ENCODE results near the gene SNRNP27.
"Not testable (repeated sequence)": the region's sequence is repeated elsewhere in the genome, so short reads cannot be mapped to it uniquely, and the experiment has no call there.

The SNRNP27 gene

GRCh38 chr2:69893684-69894551, at the start of gene SNRNP27:
SNRNP27 (plus strand) TSS chr2:69893956; CDS start chr2:69893985, 29 bp downstream.
- DNase-seq, result peak; percentile 85

DNA sequence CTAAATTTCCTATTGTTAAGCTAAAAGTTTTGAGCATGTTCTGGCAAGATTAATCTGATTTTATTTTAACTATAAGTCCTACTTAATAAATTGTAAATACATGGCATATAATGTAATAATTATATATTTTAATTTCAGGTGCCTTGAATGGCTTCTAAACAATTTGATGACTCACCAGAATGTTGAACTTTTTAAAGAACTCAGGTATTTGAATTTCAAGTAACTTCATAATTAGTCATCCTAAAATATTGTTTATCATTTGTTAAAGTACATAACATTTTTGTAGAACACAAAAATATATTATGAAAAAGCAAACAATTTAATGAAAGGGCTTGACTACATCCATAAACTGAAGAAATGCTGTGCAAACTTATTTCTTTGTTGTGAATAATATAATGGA, 49.8 kb upstream of the SNRNP27 start:
- DNase-seq, result no peak

GRCh38 chr2:69844560-69844959, 49.2 kb upstream of the SNRNP27 start:
- DNase-seq, result no peak

DNA sequence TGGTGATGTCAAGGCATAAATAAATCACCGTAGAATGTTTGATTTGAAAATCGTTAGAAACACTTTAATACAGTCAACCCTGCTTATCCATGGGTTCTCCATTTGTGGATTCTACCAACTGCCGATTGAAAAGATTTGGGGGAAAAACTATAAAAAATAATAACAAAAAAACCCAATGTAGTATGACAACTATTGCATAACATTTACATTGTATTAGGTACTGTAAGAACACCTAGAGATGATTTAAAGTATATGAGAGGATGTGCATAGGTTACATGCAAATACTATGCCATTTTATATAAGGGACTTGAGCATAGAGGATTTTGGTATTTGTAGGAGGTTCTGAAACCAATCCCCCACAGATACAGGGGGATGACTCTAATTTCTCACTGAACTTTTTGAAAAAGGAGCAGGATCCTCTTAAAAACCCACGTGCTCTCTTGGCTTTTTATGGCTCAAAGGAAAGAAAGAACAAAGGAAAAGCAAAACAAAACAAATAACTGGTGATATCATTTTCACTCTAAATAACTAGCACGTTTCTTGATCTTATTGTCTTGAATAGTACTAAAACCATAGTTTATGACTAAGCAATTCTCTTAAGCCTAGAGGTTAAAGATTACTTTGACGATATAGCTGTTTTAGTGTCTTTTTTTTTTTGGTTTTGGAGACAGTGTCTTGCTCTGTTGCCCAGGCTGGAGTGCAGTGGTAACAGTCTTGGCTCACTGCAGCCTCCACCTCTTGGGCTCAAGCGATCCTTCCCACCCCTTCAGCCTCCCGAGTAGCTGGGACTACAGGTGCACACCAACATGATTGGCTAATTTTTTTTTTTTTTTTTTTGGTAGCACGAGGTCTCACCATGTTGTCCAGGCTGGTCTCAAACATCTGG, 47.3 kb upstream of the SNRNP27 start:
- no peak for DNase-seq

- no peak for DNase-seq
Observed at GRCh38 chr2:69847068-69847828, 46.5 kb upstream of the SNRNP27 start.

- DNase-seq, result no peak
Observed at GRCh38 chr2:69848186-69848790, 45.5 kb upstream of the SNRNP27 start.

DNA sequence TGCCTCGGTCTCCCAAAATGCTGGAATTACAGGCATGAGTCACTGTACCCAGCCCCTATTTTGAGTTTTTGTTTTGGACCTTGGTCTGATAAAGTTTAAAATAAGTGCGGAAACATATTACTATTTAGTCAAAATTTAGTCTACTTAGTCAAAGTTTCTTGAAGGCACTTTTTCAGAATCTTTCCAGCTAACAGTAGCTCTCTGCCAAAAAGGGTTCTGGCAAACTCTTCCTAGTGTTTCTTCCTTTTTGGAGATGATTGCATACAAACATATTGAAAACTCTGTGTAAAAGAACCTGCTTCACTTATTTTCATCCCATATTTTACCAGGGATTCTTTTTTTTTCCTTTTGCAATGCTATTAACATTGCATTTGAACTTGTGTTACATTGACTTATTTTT, 35.5 kb upstream of the SNRNP27 start:
- DNase-seq, result no peak

DNA sequence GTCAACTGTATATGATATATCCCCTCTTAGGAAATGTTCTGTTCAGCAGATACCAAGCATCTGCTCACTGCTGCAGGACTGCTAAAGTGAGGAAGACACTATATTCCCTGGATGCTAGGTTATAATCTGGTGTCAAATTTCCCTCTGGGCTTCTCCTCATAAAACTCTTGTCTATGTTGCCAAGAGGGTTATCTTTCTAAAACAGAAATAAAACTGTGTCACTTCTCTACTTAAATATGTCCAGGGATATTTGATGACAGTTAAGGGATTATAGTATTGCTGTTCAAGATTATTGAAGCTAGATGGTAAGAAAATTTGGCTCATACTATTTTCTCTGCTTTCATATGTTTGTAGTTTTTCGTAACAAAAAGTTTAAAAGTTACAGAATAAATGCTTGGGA, 30.5 kb upstream of the SNRNP27 start:
- no peak for DNase-seq

- DNase-seq, result no peak
Observed at GRCh38 chr2:69888451-69888850, 5.3 kb upstream of the SNRNP27 start.

GRCh38 chr2:69889302-69889701, 4.5 kb upstream of the SNRNP27 start:
- no peak for DNase-seq

DNA sequence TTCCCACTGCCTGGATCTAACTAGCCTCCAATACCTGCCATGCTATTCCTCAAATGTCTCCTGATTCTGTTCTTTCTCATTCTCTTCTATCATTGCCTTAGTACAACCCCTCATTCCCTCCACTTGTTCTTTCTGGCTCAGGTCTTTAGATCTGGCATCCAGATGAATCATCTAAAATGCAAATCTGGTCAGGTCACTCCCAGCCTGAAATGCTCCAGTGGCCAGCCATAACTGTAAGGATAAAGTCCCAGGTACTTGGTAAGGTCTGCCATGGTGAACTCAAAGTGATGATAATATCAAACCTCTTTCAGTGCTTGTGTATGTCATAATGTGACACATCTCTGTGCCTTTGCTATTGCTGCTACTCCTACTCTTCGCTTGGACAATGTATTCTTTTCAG, 2.9 kb upstream of the SNRNP27 start:
- no peak for DNase-seq

DNA sequence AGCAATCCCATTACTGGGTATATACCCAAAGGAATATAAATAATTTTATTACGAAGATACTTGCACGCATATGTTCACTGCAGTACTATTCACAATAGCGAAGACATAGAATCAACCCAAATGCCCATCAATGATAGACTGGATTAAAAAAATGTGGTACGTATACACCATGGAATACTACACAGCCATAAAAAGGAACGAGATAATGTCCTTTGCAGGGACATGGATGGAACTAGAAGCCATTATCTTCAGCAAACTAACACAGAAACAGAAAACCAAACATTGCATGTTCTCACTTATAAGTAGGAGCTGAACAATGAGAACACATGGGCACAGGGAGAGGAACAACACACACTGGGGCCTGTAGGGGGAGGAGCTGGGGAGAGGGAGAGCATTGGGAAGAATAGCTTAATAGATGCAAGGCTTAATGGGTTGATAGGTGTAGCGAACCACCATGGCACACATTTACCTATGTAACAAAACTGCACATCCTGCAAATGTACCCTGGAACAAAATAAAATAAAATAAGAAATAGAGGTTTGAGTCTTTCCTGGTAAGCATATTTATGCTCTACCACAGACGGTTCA, 825 bp upstream of the SNRNP27 start:
- peak; percentile 31 for DNase-seq

GRCh38 chr2:69894737-69895136, 981 bp downstream of the SNRNP27 start:
- not testable (repeated sequence) for DNase-seq

DNA sequence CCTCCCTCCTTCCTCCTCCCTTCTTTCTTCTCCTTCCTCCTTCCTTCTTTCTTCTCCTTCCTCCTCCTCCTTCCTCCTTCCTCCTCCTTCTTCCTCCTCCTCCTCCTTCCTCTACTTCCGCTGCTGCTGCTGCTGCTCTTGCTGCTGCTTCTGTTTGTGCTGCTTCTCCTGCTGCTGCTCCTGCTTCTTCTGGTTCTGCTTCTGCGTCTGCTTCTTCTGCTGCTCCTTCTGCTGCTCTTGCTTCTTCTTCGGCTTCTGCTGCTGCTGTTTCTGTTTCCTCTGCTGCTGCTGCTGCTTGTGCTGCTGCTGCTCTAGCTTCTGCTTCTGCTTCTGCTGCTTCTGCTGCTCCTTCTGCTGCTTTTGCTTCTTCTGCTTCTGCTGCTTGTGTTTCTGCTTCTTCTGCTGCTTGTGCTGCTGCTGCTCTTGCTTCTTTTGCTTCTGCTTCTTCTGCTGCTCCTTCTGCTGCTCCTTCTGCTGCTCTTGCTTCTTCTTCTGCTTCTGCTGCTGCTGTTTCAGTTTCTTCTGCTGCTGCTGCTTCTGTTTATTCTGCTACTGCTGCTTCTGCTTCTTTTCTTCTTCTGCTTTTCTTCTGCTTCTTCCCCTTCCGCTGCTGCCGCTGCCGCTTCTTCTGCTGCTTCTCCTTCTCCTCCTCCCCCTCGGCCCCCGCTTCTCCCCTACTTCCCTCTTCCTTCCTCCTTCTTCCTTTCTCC, 8.6 kb downstream of the SNRNP27 start:
- DNase-seq, result no peak

- no peak for DNase-seq
Observed at GRCh38 chr2:69907216-69907615, 13.5 kb downstream of the SNRNP27 start.

DNA sequence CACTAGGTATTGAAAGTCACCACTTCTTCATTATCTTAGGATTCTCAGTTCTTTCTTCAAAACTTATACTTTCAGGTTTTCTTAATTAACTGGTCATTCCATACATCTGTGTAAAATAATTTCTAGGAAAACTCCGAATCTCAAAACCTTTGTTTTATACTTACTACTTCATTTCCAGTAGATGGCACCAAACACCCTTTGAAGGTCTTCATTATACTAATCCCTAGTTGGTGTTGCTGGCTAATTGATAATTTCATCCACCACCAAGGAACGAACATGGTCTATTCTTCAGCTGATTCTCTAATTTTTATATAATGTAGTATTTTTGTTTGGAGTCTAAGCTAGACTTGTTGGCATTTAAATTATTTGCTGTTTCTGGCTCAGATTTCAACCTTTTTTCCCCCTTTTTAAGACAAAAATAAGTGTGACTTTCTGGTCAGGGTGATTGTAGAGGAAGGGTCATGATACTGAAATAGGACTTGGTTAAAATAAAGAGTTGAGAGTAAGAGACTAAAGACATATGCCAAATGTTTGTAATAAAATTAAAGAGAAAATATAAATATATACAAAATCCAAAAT, 18.3 kb downstream of the SNRNP27 start:
- peak; percentile 69 for DNase-seq

DNA sequence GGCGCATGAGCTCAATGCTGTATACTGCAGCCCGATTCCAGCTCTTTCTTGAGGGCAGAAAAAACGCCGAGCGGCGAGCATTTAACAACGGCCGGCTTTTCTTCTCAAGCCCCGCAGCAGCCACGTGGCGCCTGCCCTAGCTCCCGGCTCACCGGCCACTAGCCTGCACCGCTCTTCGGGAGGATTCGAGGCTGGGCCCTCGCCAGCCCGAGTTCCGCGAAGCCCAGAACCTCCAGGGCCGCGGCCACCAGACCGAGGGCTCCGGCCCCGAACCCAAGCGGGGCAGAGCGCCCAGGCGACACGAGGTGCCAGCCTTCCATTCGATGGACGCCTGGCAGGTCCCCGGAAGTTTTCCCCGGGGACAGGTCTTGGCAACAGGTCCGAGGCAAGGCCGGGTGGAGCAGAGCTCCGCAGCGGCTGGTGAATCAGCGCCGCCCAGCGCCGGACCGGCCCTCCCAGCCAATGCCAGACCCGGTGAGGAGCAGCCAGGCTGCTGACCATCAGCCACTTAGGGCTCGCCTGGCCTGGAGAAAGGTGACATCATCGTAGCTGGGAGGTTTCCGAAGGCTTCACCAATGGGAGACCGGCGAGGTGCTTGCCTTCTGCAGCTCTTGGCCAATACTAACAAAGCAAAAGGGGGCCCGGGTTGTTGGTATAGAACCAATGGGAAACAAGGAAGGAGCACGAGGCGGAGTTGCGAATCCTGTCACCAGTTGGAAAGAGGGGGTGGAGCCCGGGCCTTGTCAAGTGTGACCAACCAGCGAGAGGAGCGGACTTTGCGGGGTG, 20.6 kb downstream of the SNRNP27 start:
- DNase-seq, result peak; percentile 99

GRCh38 chr2:69914950-69915945, 21.5 kb downstream of the SNRNP27 start, which contains the start of gene MXD1:
MXD1 (plus strand) TSS chr2:69915109; CDS start chr2:69915331, 222 bp downstream.
- peak; percentile 23 for DNase-seq

DNA sequence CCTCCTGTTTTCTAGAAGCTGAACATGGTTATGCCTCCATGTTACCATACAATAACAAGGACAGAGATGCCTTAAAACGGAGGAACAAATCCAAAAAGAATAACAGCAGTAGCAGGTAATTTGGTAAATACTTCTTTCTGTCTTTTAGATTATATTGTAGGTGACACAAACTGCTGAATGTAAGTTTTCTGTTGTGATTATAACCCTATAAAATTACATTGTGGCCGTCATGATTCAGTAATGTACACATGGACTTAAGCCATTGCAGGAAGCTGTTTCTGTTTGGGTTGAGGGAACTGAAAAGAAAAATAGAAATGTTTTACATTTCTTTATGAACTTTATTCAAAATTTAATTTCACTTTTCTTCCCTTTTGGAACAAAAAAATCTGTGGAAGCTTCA, 22.4 kb downstream of the SNRNP27 start:
- no peak for DNase-seq
